Left ventricle myocardium superior (tissue), 1 donor: ENCODE data around the gene ARHGEF1. TPM values are rescaled to one million over a fixed set of nuclear protein-coding genes. Genes with fewer than 3 reads are reported as not detected.
"Not testable (repeated sequence)": the region's sequence is repeated elsewhere in the genome, so short reads cannot be mapped to it uniquely, and the experiment has no call there.

Experiments
- ATAC-seq: fragments of 200-7000 bp; cut with Tn5 transposase; one replicate; pipeline ENCODE4 v1.9.1; 2020; ENCODE audit warnings: mild to moderate bottlenecking, moderate library complexity
- DNase-seq: peaks from one replicate; pipeline ENCODE4 v3.0.0-alpha.2; 2020
- intact Hi-C: fragments of 100-400 bp; cut with micrococcal nuclease; formaldehyde crosslinking; loops from one replicate; pipeline ENCODE4 v1.11.0; 2022
- total RNA-seq: library from RNA; stranded (reverse); fragmentation: NEBNext Ultra II Directional; extraction: Animal tissue kit (Norgen Biotek cat#: 25700); gene quantifications from one replicate; pipeline ENCODE4 v1.2.1, GENCODE V29; 2021
- donor health status: DM: no; HTN: yes; CAD: no; lungs with severe emphysema.

The ARHGEF1 gene
- total RNA-seq, 1 donor from 2014 or later = 26.9 TPM

DNA sequence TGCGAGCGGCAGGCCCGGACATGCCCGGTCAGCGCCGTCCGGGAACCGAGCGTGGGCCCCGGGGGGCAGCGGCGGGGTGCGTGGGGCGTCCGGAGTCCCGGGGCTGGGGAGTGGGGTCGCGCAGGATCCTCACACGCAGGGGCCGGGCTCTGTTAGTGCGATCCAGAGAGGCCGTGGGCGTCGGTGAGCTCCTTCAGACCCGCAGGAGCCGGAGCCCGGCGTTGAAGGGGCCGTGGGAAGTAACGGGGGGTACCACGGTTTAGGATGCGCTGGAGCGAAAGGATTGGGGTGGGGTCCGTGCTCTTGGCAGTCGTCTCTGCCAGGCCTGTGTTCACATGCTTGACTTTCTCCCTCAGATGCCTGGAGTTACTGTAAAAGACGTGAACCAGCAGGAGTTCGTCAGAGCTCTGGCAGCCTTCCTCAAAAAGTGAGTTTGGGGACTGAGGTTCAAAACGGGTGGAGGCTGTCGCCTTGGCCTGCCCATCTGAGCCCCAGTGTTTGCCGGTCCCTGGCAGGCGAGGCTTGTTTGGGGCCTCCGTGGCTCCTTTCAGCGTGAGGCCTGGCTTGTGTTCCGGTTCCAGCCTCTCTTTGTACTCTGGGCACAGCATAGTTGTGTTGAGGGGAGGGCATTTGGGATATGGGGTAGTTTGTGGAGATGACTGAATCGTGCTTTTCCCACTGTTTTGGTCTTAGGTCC, 22.4 kb upstream of the ARHGEF1 start:
- intact Hi-C loops = no loop called here
- no peak for ATAC-seq
- DNase-seq = peak; percentile 46

DNA sequence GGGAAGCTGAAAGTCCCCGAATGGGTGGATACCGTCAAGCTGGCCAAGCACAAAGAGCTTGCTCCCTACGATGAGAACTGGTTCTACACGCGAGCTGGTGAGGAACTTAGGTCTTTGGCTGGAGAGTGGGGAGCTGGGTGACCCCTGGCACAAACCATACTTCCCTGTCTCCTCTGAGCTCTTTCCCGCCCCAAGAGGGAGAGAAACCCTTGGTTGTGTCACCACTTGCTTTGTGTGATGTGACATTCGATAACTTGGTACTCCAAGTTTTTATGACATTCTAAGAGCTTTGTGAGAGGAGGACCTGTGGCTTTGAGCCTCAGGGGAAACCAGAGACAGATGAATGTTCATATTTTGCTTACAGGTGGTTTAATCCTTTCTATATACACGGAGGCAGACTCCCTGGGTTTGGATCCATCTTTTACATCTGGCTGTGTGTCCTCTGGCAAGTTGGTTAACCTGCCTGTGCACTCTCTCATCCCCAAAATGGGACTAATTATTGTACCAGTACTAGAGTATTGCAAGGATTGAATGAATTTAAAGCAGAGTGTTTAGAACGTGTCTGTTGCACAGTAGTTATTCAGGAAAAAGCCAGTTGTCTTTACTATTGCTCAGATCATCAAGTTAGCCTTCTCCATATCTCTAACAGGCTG, 21.7 kb upstream of the ARHGEF1 start:
- intact Hi-C loops = no loop called here
- DNase-seq = no peak
- no peak for ATAC-seq

DNA sequence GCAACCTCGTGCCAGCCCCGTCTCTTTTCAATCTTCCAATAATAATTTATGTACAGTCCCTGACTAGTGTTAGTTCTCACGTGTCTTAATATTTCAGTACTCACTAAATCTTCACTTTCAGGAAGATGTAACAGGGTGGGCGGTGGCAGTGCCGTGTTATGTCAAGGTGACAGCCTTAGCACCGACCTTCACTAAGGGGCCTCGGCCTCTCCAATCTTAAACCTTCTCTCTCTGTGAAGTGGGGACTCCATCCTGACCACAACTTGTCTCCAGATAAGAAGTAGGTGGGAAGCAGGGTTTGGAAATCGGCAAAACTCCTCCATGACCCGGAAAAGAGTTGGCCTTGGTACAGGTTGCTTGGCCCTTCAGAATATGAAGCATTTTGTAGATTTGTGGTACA, 21.1 kb upstream of the ARHGEF1 start:
- DNase-seq (no peak), ATAC-seq (no peak)
- intact Hi-C loops = no loop called here

DNA sequence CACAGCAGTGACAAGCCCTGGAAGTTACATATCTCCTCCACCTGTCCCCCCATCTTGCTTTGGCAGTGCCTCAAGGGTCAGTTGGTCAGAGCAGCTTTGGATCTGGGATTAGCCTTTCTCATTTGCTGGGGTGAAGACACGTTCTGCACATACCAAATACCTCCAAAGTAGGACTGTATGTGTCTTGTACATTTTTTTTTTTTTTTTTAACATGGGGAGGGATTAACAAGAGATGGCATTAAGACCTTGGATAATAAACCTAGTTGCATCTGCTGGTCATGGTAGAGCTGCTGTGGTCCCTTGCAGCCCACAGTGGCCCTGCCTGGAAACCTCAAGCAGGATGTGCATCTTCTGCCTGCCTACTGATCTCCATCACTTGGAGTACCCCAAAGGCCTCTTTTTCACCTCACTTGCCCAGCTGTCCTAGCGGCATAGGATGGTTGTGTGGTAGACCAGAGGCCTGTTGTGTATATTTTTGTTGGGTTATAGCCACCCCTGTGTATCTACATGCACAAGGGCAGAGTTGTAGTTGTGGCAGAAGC, 20.5 kb upstream of the ARHGEF1 start:
- intact Hi-C loops = no loop called here
- DNase-seq (no peak), ATAC-seq (no peak)

DNA sequence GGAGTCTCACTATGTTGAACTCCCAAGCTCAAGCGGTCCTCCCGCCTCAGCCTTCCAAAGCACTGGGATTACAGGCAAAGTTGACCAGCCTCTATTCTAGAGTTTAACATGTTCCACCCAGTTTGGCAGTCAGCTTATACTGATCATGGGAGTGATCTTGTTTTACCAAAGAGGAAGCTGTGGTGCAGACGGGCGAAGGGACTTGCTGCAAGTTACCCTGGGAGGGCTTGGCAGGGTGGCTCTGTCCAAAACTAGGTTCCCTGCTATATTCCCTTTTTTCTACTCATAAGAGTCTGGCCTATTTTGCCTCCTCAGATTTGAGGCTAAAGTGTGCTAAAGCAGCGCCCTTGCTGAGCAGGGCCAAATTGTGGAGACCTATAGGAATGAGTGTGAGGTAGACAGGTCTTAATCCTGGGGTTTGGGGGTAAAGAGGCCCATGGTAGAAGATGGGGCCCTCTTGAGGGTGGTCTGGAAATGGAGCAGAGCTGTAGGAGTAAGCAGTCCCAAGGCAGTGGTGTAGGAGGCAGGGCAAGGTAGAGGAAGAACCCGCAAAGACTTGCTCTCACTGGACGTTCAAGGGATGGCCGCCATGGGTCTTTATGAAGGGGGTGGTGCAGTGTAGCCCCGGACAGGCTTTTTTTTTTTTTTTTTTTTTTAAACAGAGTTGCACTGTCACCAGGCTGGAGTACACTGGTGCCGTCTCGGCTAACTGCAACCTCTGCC, 19.6 kb upstream of the ARHGEF1 start:
- ATAC-seq (no peak), DNase-seq (no peak)
- intact Hi-C loops = no loop called here

DNA sequence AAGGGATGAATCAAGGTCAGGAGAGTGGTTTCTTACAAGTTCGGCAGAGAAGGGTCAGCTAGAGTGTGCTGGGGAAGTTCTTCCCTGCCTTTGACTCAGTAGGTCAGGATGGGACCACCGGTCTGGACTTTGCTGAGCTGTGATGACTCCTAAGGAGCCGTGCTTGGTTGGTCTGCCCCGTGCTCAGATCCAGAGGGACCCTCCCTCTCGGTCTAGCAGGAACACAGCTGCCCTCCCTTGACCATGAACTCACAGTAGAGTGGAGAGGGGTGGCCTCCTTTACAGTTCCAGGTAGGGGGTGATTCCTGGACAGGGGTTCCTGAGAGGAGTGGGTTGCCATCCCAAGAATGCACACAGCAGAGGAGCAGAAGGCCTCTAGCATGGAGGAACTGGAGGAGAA, 18.6 kb upstream of the ARHGEF1 start:
- ATAC-seq (no peak), DNase-seq (no peak)
- intact Hi-C loops = no loop called here

DNA sequence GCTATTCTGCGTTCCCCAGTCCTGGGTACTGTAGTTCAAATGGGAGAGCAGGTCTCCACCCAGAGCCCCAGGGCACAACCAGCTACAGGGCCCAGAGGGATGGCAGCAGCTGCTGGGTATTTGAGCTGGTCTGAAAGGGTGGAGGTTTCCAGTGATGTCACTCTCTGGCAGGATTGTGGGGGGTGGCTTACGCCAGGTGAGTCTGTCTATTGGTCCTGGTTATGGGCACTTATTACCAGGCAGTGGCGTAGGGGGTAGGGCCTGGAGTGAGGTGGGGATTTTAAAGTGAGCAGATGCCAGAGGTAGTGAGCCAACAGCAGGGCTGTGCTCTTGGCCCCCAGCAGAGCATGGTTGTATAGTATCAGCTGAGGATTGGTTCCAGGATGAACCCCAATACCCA, 16.7 kb upstream of the ARHGEF1 start:
- peak; percentile 14 for DNase-seq
- ATAC-seq = no peak
- intact Hi-C loops = no loop called here

DNA sequence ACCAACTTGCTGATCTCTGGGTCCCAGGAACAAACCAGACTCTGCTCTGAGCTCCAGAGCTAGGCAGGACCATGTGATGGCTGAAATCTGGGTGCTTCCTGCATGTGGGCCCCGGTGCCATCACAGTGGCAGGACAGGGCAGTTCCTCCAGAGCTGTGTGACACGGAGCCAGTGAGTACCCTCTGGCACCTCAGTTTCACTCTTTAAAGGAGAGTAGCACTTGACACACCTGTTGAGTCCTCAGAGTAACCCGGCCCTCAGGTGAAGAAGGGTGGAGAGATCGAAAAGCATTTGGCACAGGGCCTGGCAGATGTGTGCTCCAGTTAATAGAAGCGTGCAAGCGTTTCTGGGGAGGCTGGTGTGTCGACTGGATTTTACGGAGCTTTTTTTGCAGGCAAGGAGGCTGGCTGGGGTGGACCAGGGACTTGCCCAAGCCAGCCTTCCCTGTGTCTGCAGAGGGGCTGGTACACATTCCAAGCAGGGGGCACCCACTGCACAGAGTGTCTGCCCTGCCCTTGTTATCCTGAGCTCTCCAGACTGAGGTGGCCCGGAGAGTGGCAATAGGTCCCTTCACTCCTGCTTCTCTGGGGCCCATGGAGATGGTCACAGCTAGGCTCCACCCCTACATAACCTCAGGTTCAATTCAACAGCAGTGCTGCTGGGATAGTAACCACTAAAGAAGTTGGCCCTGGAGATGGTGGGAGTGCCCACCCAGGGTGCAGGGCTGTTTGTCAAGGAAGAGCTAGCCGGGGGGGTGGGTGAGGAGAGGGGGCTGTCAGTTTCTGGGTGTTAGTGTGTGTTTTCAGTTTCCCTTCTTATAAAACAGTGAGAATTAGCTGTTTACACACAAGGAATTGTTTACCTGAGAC, 14.6 kb upstream of the ARHGEF1 start:
- intact Hi-C loops = no loop called here
- DNase-seq (peak; percentile 16), ATAC-seq (no peak)

DNA sequence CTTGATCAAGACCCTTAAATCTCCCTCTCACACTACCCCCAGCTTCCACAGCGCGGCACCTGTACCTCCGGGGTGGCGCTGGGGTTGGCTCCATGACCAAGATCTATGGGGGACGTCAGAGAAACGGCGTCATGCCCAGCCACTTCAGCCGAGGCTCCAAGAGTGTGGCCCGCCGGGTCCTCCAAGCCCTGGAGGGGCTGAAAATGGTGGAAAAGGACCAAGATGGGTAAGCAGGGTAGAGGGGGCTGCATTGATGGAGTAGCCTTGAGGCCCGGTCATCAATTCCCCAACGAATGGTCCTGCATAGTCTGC, 14.0 kb upstream of the ARHGEF1 start:
- no peak for ATAC-seq
- intact Hi-C loops = no loop called here
- DNase-seq = peak; percentile 6

DNA sequence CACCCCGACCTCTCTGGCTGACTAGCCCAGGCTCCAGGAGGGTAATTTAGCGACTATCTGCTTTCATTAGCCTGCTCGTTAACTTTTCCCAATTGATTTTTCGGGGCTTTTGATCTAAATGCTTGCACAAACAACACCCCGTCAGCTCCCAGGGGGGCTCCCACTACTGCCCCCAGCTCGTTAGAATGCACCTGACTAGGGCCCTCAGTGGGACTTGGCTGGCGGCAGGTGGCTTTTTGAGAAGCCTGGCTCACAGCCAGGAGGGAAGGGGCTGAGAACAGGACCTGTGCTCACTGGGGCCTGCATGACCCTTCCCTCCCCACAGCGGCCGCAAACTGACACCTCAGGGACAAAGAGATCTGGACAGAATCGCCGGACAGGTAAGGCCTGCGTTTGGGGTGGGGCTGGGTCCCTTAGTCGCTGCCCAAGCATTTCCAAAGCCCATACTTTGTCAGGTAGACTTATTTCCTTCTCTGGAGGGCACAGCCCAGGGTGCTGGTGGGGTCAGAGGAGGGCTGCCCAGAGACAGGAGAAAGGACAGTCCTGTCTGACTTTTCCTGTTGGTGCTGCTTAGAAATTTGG, 13.5 kb upstream of the ARHGEF1 start:
- ATAC-seq (no peak), DNase-seq (peak; percentile 21)
- intact Hi-C loops = no loop called here

DNA sequence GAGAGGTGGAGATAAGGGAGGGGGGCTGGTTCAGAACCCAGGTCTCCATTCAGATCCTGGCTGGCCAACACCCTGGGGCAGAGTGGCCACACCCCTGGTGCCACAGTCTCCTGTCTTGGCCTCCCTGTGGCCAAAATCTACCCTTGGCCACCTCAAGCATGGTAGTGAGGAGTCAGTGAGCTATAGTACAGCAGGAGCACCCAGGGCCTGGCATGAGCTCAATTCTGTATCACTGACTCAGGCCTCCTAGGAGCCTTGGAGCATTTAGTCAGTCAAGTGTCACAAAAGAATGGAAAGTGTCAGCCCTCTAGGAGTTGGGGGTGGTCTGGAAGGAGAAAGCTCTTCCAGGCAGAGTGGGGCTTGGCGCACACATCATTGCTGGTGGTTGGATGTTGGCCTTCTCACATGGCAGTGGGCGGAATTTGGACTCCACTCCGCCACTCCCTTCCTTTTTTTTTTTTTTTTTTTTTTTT, 12.5 kb upstream of the ARHGEF1 start:
- ATAC-seq (no peak), DNase-seq (peak; percentile 14)
- intact Hi-C loops = no loop called here

DNA sequence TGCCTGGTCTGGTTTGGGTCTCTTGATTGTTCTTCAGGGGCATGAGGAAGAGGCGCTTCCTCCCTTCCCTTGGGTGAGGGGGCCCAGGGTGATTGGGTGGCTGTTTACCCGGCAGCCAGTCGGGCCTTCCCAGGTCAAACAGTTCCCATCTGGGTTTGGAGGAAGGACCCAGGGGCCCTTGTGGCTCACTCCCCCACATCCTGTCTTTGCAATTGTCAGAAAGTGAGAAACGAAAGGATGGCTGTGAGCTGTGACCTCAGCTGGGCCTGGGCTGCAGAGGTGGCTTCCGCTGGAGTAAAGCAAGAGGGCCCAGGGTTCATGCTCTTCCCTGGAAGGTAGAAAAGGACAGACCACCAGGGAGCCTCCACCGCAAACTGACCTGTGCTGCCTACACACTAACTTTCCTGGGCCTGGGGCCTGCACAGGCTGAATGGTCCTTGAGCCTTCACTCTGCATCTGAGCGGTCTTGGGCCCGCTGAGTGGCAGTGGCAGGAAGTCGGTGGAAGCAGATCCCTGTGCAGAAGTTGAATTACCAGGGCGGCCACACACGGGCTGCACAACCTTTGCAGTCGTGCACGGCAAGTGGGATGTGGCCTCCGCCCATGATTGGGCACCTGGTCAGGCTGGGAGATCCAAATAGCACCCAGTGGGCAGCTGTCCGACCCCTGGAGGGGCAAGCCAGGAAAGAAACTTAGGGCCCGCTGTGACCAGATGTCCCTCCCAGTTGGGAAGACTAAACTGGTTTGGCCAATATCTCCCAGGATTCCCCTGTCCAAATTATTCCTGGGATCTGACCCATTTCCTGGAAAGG, 11.2 kb upstream of the ARHGEF1 start:
- ATAC-seq = peak; percentile 29
- DNase-seq = peak; percentile 38
- intact Hi-C loops = no loop called here

DNA sequence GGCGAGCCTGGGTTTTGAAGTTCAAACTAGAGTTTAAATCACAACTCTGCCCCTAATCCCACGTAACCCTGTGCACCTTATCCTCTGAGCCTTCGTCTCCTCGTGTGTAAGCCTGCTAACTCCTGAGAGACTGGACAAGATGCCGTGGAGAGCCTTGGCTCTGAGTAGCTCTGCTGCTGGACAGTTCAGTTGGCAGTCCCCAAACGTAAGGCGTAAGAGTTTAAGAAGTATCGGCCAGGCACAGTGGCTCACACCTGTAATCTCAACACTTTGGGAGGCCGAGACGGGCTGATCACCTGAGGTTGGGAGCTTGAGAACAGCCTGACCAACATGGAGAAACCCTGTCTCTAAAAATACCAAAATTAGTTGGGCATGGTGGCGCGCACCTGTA, 10.6 kb upstream of the ARHGEF1 start:
- peak; percentile 7 for DNase-seq
- no peak for ATAC-seq
- intact Hi-C loops = no loop called here

DNA sequence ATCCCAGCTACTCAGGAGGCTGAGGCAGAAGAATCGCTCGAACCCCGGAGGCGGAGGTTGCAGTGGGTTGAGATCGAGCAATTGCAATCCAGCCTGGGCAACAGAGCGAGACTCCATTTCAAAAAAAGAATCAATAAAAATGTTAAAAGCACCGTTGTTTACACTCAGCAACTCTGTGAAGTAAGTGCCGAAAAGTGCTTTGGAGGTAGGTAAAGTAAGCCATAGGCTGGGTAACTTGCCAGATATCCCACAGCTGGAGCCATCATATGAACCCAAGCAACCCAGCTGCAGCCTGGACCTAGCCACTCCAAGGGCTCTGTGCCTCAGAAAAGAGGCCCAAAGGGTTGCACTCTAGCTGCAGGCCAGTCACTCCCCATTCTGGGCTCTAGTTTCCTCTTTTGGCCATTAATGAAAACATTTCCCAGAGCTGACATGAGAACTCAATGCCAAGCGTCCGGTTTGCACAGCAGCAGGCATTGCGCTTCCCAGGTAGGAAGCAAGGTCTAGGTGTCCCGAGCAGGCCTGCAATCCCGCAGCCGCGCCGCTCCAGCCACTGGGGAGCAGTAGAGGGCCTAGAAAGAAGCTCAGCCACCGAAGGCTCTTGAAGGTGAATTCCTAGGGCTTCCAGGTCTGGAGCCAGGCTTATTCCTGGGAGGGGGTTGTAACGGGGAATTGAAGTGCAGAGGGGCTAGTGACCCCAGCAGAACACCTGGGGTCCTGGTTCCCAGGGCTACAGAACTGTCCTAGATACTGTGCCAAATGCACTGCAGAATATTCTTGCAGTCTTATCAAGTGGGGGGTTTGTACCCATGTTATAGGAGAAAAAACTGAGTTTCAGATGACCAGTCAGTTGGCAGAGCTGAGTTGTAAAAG, 10.0 kb upstream of the ARHGEF1 start:
- DNase-seq (peak; percentile 69), ATAC-seq (peak; percentile 74)
- intact Hi-C loops = no loop called here

DNA sequence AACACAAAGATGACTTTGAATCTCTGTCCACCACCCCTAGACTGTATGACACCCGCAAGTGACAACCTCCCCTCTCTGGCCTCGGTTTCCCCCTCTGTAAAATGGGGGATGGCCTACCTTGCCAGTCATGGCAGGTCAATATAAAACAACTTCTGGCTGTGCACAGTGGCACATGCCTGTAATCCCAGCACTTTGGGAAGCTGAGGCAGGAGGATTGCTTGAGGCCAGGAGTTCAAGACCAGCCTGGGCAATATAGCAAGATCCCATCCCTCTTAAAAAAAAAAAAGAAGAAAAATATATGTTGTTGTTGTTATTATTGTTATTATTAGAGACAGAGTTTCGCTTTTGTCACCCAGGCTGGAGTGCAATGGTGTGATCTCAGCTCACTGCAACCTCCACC, 7.0 kb upstream of the ARHGEF1 start:
- intact Hi-C loops, ATAC-seq: not testable (repeated sequence)
- peak; percentile 1 for DNase-seq

DNA sequence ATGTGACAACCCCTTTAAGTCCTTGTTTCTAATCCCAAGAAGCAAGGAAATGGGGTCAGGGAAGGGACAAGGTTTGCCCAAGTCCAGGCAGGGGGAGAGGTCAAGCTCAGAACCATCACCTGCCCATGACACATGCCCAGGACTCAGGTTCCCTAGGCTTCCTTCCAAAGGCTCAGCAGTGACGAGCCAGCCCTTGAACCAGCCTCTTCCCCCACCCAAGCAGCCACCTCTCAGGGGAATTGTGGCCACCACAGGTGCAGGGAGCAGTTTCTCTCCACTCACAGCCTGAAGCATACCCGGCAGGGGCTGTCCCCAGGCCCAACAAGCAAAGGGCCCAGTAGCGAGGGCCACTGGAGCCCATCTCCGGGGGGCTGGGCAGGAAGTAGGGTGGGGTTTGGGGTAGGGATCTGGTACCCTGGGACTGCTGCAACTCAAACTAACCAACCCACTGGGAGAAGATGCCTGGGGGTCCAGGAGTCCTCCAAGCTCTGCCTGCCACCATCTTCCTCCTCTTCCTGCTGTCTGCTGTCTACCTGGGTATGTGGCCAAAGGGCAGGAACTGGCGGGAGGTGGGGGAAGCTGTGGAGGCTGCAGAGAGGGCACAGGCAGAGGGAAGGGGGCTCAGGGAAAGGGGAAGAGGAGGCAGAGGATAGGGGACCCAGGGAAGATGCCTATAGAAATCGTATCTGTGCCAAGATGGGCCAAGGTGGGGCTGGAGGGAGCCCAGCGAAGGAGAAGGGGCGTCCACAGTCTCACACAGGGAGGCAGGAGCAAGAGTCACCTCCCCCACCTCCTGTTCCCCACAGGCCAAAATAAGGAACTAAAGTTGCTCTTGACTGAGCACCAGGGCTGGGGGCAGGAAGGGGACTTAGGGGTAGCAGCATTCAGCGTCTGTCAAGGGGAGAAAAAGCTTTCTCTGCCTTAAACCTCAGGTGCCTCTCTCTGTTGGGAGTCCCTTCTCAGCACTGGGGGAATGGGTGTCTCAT, 5.8 kb upstream of the ARHGEF1 start, which contains the start of gene CD79A:
Gene CD79A (plus strand): TSS at position 433 of the 986 bp plus-strand sequence. CDS start 26 bp downstream, at position 459.
- DNase-seq (peak; percentile 11), ATAC-seq (no peak)
- intact Hi-C loops = no loop called here
